ENCODE data around the gene CDCP1.

CDCP1 gene

GRCh38 chr3:45104715-45105711, 41.2 kb downstream of the CDCP1 start:
- H3K36me3 ChIP-seq (ENCODE audit: insufficient read depth, low read depth, low read length): peaks cover 13% of the 10 kb centered on the region
- H3K27ac ChIP-seq (ENCODE audit: low read length): no peak overlapping the region

GRCh38 chr3:45103753-45104714, 42.1 kb downstream of the CDCP1 start:
- no peaks in the 10 kb centered on the region for H3K4me1 ChIP-seq (ENCODE audit: insufficient read depth, low read length)
- H3K4me3 ChIP-seq (ENCODE audit: low read length): no peak overlapping the region
- no peak overlapping the region for H3K27ac ChIP-seq (ENCODE audit: low read length)
- peaks cover 4% of the 10 kb centered on the region; the same call in 1 of the 2 replicates for H3K36me3 ChIP-seq (ENCODE audit: insufficient read depth, low read depth, low read length)
- H3K9me3 ChIP-seq (ENCODE audit: insufficient read depth, low read depth, low read length): no peaks in the 10 kb centered on the region
- H3K9ac ChIP-seq (ENCODE audit: low read depth, low read length): no peak overlapping the region
- H3K27me3 ChIP-seq (ENCODE audit: insufficient read depth, low read length): no peaks in the 10 kb centered on the region

More at GRCh38 chr3:45104715-45105711, 41.2 kb downstream of the CDCP1 start:
- Histone ChIP-seq H3K4me1 (ENCODE audit: insufficient read depth, low read length) (no peaks in the 10 kb centered on the region), H3K4me3 (ENCODE audit: low read length) (no peak overlapping the region), H3K9ac (ENCODE audit: low read depth, low read length) (no peak overlapping the region), H3K9me3 (ENCODE audit: insufficient read depth, low read depth, low read length) (no peaks in the 10 kb centered on the region), H3K27me3 (ENCODE audit: insufficient read depth, low read length) (no peaks in the 10 kb centered on the region)

GRCh38 chr3:45103334-45103733, 42.8 kb downstream of the CDCP1 start:
- no peaks in the 10 kb centered on the region for H3K27me3 ChIP-seq (ENCODE audit: insufficient read depth, low read length)
- no peak overlapping the region for H3K9ac ChIP-seq (ENCODE audit: low read depth, low read length)
- H3K4me3 ChIP-seq (ENCODE audit: low read length): no peak overlapping the region
- H3K27ac ChIP-seq (ENCODE audit: low read length): no peak overlapping the region
- no peaks in the 10 kb centered on the region for H3K9me3 ChIP-seq (ENCODE audit: insufficient read depth, low read depth, low read length)
- H3K4me1 ChIP-seq (ENCODE audit: insufficient read depth, low read length): no peaks in the 10 kb centered on the region
- H3K36me3 ChIP-seq (ENCODE audit: insufficient read depth, low read depth, low read length): peaks cover 4% of the 10 kb centered on the region; the same call in 1 of the 2 replicates

GRCh38 chr3:45100981-45101407, 45.2 kb downstream of the CDCP1 start:
- Histone ChIP-seq H3K27ac (ENCODE audit: low read length) (no peak overlapping the region), H3K4me3 (ENCODE audit: low read length) (no peak overlapping the region), H3K4me1 (ENCODE audit: insufficient read depth, low read length) (no peaks in the 10 kb centered on the region), H3K27me3 (ENCODE audit: insufficient read depth, low read length) (no peaks in the 10 kb centered on the region), H3K9ac (ENCODE audit: low read depth, low read length) (no peak overlapping the region), H3K9me3 (ENCODE audit: insufficient read depth, low read depth, low read length) (no peaks in the 10 kb centered on the region), H3K36me3 (ENCODE audit: insufficient read depth, low read depth, low read length) (peaks cover 2% of the 10 kb centered on the region; the same call in 1 of the 2 replicates)

- H3K9me3 ChIP-seq (ENCODE audit: insufficient read depth, low read depth, low read length): no peaks in the 10 kb centered on the region
- no peak overlapping the region for H3K27ac ChIP-seq (ENCODE audit: low read length)
- H3K4me3 ChIP-seq (ENCODE audit: low read length): no peak overlapping the region
Measured at GRCh38 chr3:45098310-45098709, 47.9 kb downstream of the CDCP1 start.

GRCh38 chr3:45097296-45097883, 48.8 kb downstream of the CDCP1 start:
- H3K36me3 ChIP-seq (ENCODE audit: insufficient read depth, low read depth, low read length): peaks cover 18% of the 10 kb centered on the region; the same call in 1 of the 2 replicates
- H3K9me3 ChIP-seq (ENCODE audit: insufficient read depth, low read depth, low read length): no peaks in the 10 kb centered on the region
- no peak overlapping the region for H3K27ac ChIP-seq (ENCODE audit: low read length)
- no peak overlapping the region for H3K9ac ChIP-seq (ENCODE audit: low read depth, low read length)
- H3K4me3 ChIP-seq (ENCODE audit: low read length): no peak overlapping the region
- no peaks in the 10 kb centered on the region for H3K4me1 ChIP-seq (ENCODE audit: insufficient read depth, low read length)
- no peaks in the 10 kb centered on the region for H3K27me3 ChIP-seq (ENCODE audit: insufficient read depth, low read length)

More at GRCh38 chr3:45098310-45098709, 47.9 kb downstream of the CDCP1 start:
- H3K4me1 ChIP-seq (ENCODE audit: insufficient read depth, low read length): no peaks in the 10 kb centered on the region
- peaks cover 10% of the 10 kb centered on the region; the same call in 1 of the 2 replicates for H3K36me3 ChIP-seq (ENCODE audit: insufficient read depth, low read depth, low read length)
- no peak overlapping the region for H3K9ac ChIP-seq (ENCODE audit: low read depth, low read length)
- no peaks in the 10 kb centered on the region for H3K27me3 ChIP-seq (ENCODE audit: insufficient read depth, low read length)

- Histone ChIP-seq H3K27me3 (ENCODE audit: insufficient read depth, low read length) (no peaks in the 10 kb centered on the region), H3K9ac (ENCODE audit: low read depth, low read length) (no peak overlapping the region), H3K4me1 (ENCODE audit: insufficient read depth, low read length) (no peaks in the 10 kb centered on the region), H3K4me3 (ENCODE audit: low read length) (no peak overlapping the region), H3K27ac (ENCODE audit: low read length) (no peak overlapping the region), H3K9me3 (ENCODE audit: insufficient read depth, low read depth, low read length) (no peaks in the 10 kb centered on the region), H3K36me3 (ENCODE audit: insufficient read depth, low read depth, low read length) (peaks cover 28% of the 10 kb centered on the region)
Measured at GRCh38 chr3:45095916-45096526, 50.2 kb downstream of the CDCP1 start.

GRCh38 chr3:45093176-45093575, 53.0 kb downstream of the CDCP1 start:
- Histone ChIP-seq H3K9me3 (ENCODE audit: insufficient read depth, low read depth, low read length) (no peaks in the 10 kb centered on the region), H3K27ac (ENCODE audit: low read length) (no peak overlapping the region), H3K27me3 (ENCODE audit: insufficient read depth, low read length) (no peaks in the 10 kb centered on the region), H3K4me3 (ENCODE audit: low read length) (no peak overlapping the region), H3K4me1 (ENCODE audit: insufficient read depth, low read length) (no peaks in the 10 kb centered on the region), H3K36me3 (ENCODE audit: insufficient read depth, low read depth, low read length) (peaks cover 42% of the 10 kb centered on the region), H3K9ac (ENCODE audit: low read depth, low read length) (no peak overlapping the region)

- no peaks in the 10 kb centered on the region for H3K27me3 ChIP-seq (ENCODE audit: insufficient read depth, low read length)
- H3K36me3 ChIP-seq (ENCODE audit: insufficient read depth, low read depth, low read length): peaks cover 42% of the 10 kb centered on the region
- H3K4me3 ChIP-seq (ENCODE audit: low read length): no peak overlapping the region
- H3K4me1 ChIP-seq (ENCODE audit: insufficient read depth, low read length): no peaks in the 10 kb centered on the region
- H3K9ac ChIP-seq (ENCODE audit: low read depth, low read length): no peak overlapping the region
- no peaks in the 10 kb centered on the region for H3K9me3 ChIP-seq (ENCODE audit: insufficient read depth, low read depth, low read length)
- H3K27ac ChIP-seq (ENCODE audit: low read length): no peak overlapping the region
Measured at GRCh38 chr3:45092132-45093031, 53.8 kb downstream of the CDCP1 start.

GRCh38 chr3:45090855-45091254, 55.3 kb downstream of the CDCP1 start:
- H3K9ac ChIP-seq (ENCODE audit: low read depth, low read length): no peak overlapping the region
- H3K27ac ChIP-seq (ENCODE audit: low read length): no peak overlapping the region
- peaks cover 50% of the 10 kb centered on the region for H3K36me3 ChIP-seq (ENCODE audit: insufficient read depth, low read depth, low read length)
- no peaks in the 10 kb centered on the region for H3K27me3 ChIP-seq (ENCODE audit: insufficient read depth, low read length)
- H3K4me1 ChIP-seq (ENCODE audit: insufficient read depth, low read length): no peaks in the 10 kb centered on the region
- H3K4me3 ChIP-seq (ENCODE audit: low read length): no peak overlapping the region
- H3K9me3 ChIP-seq (ENCODE audit: insufficient read depth, low read depth, low read length): no peaks in the 10 kb centered on the region

Data from iPS-20b (cell line).